Measurements from ENCODE around the gene OSBPL8.

OSBPL8 gene

GRCh38 chr12:76559400-76560085, at the start of gene OSBPL8:
OSBPL8 (minus strand) TSS chr12:76559771; CDS start chr12:76487551, 72,220 bp downstream.
- DNase-seq, result peak; percentile 91

- no peak for DNase-seq
Observed at GRCh38 chr12:76608070-76608469, 48.5 kb upstream of the OSBPL8 start.

- DNase-seq, result no peak
Observed at GRCh38 chr12:76595056-76595455, 35.5 kb upstream of the OSBPL8 start.

- no peak for DNase-seq
Observed at GRCh38 chr12:76591476-76591875, 31.9 kb upstream of the OSBPL8 start.

GRCh38 chr12:76590131-76590530, 30.6 kb upstream of the OSBPL8 start:
- no peak for DNase-seq

GRCh38 chr12:76588881-76589565, 29.5 kb upstream of the OSBPL8 start:
- DNase-seq, result no peak

- no peak for DNase-seq
Observed at GRCh38 chr12:76587428-76588178, 28.0 kb upstream of the OSBPL8 start.

GRCh38 chr12:76586764-76587395, 27.3 kb upstream of the OSBPL8 start:
- peak; percentile 7 for DNase-seq

GRCh38 chr12:76583301-76583700, 23.7 kb upstream of the OSBPL8 start:
- DNase-seq, result no peak

GRCh38 chr12:76573840-76574373, 14.3 kb upstream of the OSBPL8 start:
- DNase-seq, result no peak

- DNase-seq, result no peak
Observed at GRCh38 chr12:76571256-76571655, 11.7 kb upstream of the OSBPL8 start.

- no peak for DNase-seq
Observed at GRCh38 chr12:76569685-76570604, 10.4 kb upstream of the OSBPL8 start.

GRCh38 chr12:76568888-76569551, 9.4 kb upstream of the OSBPL8 start:
- DNase-seq, result no peak

- no peak for DNase-seq
Observed at GRCh38 chr12:76568130-76568529, 8.6 kb upstream of the OSBPL8 start.

GRCh38 chr12:76563061-76563460, 3.5 kb upstream of the OSBPL8 start:
- no peak for DNase-seq

GRCh38 chr12:76562130-76562529, 2.6 kb upstream of the OSBPL8 start:
- no peak for DNase-seq

GRCh38 chr12:76560086-76560491, 518 bp upstream of the OSBPL8 start:
- no peak for DNase-seq

- DNase-seq, result peak; percentile 39
Observed at GRCh38 chr12:76558684-76559399, 729 bp downstream of the OSBPL8 start.

- no peak for DNase-seq
Observed at GRCh38 chr12:76556368-76556767, 3.2 kb downstream of the OSBPL8 start.

- no peak for DNase-seq
Observed at GRCh38 chr12:76555797-76556196, 3.8 kb downstream of the OSBPL8 start.

Data from NCI-H1105 (cell line).